Uterus (tissue), 2 donors: ENCODE measurements around the gene DRC3.

Experiments used
- POLR2A ChIP-seq, 2 donors: fragments of 450-650 bp; IDR thresholded peaks; one replicate each; pipeline ENCODE4 v1.6.1; 2016; ENCODE audit warnings: antibody characterized with exemption in 2 of 2, mild to moderate bottlenecking in 1 of 2, moderate library complexity in 1 of 2
- TF ChIP-seq, protein P1 (sequence below), 4 experiments: fragments of 200-600 bp in 2 of 4; fragments of 450-650 bp in 2 of 4; sonication (generic) in 2 of 4; IDR thresholded peaks; one replicate each; pipeline ENCODE4 v1.5.1; 2016 to 2019; ENCODE audit warnings: antibody characterized with exemption in 4 of 4, mild to moderate bottlenecking in 2 of 4, moderate library complexity in 1 of 4

DNA sequence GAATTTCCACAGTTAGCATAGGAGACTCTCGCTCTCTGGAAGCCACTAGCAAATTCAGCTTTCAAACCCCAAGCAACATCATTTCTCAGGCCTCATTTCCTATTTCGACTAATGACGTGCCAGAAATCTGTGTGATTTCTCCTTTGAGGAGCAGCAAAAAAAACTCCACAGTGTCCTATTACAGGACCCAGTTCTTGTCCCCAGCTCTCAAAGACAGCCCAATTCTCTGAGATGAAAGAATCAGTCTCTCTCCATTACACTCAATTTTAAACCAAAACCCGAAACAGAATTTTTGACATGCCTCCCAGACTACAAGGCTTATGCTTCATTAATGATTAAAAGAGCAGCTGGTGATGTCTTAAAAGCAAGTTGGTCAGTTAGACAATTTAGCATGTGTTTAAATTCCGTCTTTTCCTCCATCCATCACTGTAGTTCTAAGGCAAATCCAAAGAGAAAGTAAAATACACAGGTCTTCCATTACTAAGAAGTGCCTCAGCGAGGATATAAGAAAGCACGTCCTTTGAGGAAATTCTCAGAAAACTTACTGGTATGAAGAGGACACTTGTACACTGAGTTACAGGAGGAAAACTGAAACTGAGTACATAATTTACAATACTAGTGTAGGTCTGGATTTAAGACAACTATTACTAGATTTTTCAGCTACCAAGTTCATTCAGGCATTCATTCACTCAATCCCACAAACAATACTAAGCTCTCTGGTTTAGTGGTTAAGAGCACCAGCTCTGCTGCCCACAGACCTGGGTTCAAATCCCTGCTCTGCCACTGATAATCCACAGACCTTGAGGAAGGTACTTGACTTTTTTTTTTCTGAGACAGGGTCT lies 12.9 kb upstream of the DRC3 start:
- TF ChIP-seq, protein P1, sequence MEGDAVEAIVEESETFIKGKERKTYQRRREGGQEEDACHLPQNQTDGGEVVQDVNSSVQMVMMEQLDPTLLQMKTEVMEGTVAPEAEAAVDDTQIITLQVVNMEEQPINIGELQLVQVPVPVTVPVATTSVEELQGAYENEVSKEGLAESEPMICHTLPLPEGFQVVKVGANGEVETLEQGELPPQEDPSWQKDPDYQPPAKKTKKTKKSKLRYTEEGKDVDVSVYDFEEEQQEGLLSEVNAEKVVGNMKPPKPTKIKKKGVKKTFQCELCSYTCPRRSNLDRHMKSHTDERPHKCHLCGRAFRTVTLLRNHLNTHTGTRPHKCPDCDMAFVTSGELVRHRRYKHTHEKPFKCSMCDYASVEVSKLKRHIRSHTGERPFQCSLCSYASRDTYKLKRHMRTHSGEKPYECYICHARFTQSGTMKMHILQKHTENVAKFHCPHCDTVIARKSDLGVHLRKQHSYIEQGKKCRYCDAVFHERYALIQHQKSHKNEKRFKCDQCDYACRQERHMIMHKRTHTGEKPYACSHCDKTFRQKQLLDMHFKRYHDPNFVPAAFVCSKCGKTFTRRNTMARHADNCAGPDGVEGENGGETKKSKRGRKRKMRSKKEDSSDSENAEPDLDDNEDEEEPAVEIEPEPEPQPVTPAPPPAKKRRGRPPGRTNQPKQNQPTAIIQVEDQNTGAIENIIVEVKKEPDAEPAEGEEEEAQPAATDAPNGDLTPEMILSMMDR (IDR thresholded peaks at IDR 0.05) = no peak
- no peak for TF ChIP-seq POLR2A (IDR thresholded peaks at IDR 0.05)
